HPDE6-E6E7 (cell line): ENCODE results near the gene MASP1.

Source experiments
- DNase-seq: peaks from one replicate; pipeline ENCODE4 v3.0.0; 2011; ENCODE audit warnings: missing footprints; ENCODE audit errors: extremely low spot score

MASP1 gene, protein sequence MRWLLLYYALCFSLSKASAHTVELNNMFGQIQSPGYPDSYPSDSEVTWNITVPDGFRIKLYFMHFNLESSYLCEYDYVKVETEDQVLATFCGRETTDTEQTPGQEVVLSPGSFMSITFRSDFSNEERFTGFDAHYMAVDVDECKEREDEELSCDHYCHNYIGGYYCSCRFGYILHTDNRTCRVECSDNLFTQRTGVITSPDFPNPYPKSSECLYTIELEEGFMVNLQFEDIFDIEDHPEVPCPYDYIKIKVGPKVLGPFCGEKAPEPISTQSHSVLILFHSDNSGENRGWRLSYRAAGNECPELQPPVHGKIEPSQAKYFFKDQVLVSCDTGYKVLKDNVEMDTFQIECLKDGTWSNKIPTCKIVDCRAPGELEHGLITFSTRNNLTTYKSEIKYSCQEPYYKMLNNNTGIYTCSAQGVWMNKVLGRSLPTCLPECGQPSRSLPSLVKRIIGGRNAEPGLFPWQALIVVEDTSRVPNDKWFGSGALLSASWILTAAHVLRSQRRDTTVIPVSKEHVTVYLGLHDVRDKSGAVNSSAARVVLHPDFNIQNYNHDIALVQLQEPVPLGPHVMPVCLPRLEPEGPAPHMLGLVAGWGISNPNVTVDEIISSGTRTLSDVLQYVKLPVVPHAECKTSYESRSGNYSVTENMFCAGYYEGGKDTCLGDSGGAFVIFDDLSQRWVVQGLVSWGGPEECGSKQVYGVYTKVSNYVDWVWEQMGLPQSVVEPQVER

DNA sequence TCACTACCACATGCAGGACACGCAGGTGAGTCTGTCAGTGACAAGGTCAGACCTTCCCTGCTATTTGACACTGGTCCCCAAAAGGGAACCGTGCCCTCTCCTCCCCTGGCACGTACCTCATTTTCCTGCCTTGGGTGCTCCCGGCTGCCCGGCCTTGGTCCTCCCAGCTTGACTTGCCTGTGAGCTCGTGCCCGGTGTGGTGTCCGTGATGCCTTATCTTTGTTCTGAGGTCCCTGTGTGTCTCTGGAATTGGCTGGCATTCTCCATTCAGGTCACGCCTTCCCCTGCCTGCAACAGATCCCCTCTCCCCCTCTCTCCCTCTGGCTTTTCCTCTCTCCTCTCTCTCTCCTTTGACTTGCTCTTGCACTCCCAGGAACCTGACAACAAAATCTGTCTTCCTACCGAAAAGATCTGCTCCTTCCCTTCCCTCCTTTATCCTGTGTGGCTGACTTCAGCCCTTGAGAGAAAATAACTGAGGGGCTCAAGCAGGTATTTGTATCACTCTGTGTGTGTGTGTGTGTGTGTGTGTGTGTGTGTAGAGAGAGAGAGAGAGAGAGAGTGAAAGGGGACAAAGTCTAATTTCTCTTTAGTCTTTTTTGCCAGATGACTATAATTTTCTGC is at the start of gene MASP1:
TSS of gene MASP1 (minus strand) at position 226 of the 621 bp plus-strand sequence. CDS start at position 121, 105 bp downstream.
- DNase-seq: no peak

DNA sequence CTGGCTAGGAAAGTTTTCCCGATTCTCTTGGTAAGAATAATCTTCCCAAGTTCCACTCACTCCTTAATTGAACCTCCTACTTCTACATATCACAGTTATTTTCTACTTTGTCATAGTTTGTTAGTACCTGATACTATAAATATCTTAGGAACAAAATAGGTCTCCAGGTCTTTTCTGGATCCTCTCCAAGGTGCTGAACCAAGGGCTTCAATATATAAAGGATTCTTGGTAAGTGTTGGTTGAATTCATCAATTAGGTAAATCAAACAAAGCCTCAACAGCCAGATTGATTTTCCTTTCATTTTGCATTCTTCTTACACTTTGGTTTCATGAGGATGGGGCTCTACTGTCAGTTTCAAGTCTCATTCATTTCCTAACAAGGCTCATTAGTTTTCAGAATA is 49.0 kb upstream of the MASP1 start:
- DNase-seq: no peak

DNA sequence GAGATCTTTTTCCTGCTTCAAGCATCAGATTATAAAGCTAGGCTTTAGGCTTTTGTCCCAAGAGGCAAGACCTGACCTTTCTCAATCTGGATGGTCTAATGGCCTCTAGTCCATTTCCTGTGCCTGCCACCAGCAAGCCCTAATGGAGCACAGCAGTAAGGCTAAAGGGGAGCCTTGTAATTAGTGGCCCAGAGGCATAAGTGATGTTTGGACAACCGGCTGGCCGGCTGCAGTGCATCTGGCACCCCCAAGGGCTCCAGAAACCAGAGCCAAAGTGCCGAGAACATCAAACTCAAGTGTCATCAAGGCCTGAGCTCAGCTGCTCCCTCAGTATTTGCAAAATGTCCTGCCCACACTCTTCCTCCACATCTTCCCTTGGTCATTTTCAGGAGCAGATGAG is 44.8 kb upstream of the MASP1 start:
- no peak for DNase-seq

DNA sequence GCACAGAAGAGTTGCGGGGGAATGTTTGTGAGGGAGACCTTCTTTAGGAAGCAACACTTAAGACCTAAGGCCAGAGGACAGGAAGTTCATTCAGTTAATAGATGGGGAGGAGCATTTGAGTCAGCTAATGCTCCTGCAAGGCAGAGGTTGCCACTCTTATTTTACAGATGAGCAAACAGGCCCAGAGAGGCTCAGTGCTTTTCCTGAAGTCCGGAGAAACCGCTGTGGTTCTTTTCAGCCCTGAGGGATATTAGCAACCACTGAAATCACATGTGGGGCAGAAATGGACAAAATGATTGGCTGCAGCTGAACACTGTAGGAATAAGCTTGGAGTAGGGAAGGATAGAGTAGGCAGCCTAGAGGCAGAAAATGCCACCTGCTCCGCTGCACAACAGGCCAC is 43.4 kb upstream of the MASP1 start:
- DNase-seq: no peak

DNA sequence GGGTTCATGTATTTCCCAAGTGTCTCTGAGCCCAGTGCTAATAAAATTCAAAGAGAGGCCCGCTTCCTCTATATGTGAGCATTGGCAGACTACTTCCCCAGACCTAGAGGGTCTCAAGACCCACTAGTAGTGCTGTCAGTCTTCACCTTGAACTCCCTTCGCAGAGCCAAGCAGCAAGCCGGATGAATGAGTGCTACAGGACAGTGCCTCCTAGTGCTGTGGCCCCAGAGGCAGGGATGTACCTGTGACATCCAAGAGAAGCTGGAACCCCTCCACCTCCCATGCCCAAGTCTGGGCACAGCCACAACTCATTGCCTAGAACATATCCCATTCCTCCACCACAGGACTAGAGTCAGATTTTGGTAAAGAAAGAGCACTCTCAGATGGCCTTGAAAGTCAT is 37.2 kb upstream of the MASP1 start:
- no peak for DNase-seq

DNA sequence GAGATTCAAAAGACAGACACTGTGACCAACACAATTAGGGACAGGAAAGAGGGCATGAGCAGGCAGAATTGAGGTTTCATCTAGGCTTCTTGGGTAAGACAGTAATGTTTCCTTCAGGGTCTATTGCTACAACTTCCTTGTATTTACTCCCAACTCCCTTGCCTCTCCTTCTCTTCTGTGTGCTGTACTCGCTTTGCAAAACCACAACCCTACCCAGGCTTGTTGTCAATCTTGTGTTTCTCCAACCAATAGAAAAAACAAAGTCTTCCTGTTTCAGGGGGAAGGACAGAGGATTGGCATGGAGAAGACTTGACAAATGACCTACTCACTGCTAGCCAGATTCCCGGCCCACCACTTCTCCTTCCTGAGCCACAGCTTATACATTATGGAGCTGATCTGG is 36.3 kb upstream of the MASP1 start:
- no peak for DNase-seq

DNA sequence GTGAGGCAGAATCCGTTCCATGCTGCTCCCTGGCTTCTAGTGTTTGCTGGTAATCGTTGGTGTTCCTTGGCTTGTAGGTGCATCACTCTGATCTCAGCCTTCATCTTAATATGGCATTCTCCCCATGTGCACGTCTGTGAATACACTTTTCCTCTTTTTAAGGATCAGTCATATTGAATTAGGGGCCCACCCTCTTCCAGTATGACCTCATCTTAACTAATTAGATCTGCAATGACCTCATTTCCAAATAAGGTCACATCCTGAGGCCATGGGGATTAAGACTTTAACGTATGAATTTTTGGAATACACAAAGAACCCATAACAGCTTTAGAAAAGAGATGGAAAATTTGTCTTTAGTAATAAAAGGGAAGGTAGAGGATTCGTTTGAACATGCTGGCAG is 34.1 kb upstream of the MASP1 start:
- no peak for DNase-seq

DNA sequence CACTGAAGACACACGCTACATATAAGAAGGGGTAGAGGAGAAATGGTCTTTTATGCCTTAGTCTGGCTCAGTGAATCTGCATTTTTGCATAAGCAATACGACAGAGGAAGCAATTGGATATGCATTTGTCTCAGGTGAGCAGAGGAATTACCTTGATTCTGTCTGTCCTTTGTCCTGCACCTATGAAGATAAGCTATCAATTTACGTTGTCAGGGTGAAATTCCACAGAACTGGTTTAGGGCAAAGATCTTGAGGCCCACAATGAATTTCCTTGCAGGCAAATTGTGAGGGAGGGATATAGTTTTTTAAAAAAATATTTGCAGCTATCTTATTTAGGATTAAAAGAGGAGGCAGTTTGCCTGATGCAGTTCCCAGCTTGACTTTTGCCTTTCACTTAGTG is 31.6 kb upstream of the MASP1 start:
- no peak for DNase-seq

DNA sequence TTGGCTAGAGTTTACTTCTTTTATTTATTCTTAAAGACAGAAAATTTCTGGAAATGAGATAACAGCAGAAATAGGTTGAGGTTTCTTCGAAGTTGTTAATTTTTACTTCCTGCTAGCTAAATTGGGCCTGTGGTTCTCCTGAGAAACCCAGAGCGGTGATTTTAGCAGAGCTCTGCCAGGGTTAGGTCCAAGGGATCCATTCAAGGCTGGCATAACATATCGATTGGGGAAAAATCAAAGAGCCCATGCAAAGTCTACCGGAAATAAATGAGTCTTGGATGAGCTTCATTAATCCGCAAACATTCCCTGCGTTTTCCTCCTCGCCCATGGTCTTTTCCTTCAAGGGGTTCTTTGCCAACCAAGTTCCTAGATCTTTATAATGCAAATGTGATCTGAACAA is 30.8 kb upstream of the MASP1 start:
- no peak for DNase-seq

DNA sequence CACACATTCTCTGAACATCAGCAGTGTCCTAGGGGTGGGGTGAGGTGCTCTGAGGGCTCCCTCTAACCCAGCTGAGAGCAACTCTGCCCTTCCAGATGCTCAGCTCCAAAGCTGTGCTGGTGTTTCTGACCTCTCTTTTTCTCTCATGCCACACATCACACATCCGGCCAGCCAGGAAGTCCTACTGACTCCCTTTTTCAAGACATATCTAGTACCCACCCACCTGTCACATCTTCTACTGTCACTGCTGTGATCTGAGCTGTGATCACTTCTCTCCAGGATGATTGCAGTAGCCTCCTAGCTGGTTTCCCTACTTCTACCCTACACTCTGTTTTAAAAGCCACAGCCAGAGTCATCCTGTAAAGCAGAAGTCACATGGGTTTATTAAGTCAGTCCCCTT is 30.2 kb upstream of the MASP1 start:
- no peak for DNase-seq

DNA sequence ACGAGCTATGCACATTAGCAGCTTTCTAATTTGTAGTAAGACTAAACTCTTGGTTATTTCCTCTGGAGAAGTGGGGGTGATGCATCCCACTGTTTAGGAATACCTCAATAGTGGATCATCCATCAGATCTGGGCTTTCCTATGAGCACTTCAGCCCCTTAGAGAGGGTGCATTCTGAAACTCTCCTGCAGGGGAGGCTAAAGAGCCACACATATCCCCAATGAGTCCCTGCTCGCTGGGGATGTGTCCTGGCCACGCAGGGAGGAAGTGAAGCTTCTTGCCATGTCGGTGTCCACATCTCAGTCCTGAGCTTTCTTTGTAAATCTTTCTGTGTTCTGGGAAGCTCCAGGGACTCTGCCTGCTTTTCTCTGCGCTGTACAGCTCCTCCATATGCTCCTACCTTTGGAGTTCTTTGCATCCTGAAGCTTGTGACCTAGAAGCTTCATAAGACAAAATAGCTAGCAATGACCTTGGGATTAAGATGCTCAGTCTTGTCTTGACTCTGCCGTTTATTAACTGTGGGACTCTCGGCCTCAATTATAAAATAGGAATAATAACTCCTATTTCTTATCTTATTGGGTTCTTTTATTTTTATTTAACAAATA is 28.3 kb upstream of the MASP1 start:
- DNase-seq: peak; percentile 38

DNA sequence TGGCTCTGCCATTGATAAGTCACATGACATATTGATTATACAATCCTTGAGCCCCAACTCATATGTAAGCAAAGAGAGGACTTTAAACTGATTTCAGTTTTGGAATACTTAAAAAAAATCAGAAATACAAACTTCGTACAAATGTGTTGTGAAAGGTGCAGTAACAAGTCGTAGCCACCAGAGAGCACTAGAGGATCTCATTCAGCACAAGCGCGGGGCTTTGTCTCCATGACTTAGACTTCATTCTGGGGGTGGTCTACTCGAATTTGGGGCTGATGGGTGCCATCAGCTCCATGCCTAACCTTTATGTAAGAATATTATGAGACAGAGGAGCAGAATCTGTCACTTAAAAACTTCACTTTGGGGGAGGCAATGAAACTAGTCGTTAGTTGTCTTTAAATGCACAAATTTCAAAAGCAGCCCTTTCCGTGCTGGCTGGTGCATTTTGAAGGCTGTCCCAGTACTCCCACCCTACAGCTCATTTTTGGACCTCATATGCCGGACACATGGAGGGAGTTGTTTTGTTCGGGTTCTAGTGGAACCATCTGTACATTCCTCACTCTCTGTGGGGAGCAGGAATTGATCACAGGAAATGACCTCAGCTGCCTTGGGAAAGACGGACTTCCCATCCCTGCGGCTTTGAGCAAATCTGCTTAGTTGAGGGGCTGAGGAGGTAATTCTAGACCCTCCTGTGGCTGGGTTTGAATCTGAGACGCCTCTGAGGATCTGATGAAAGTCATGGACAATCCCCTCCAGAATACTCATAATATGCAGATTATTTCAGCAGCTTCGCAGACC is 27.5 kb upstream of the MASP1 start:
- peak; percentile 34 for DNase-seq

DNA sequence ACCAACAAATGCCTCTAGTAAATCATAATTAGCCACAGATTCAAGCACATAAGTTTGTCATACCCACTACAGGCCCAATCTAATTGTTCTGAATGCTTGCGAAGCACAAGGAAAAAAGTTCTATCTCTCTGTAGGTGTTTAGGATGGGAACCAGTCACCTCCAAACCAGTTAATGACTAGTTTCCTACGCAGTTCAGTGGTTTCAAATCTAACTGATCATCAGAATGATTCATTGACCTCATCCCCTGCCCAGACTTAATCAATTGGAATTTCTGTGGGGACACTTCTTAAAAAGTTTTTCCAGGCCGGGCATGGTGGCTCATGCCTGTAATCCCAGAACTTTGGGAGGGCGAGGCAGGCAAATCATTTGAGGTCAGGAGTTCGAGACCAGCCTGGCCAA is 24.3 kb upstream of the MASP1 start:
- DNase-seq: no peak

DNA sequence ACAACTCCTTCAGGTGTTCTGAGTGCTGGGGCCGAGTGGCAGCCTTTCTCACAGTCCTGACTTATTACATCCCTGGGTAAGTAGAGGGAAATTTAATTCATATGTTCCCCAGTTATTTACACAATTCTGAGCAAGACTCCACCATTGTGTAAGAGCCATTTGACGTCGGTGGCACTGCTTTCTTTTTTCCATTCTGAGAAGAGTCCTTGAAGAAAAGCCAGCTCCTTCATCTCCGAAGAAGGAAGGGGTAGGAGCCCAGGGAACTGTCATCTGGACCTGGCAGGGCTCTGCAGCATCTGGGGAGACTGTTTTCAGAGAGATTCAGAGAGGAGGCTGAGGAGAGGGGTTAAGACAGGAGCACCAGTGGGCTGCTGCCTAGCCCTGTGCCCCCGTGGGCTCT is 22.6 kb upstream of the MASP1 start:
- DNase-seq: no peak

DNA sequence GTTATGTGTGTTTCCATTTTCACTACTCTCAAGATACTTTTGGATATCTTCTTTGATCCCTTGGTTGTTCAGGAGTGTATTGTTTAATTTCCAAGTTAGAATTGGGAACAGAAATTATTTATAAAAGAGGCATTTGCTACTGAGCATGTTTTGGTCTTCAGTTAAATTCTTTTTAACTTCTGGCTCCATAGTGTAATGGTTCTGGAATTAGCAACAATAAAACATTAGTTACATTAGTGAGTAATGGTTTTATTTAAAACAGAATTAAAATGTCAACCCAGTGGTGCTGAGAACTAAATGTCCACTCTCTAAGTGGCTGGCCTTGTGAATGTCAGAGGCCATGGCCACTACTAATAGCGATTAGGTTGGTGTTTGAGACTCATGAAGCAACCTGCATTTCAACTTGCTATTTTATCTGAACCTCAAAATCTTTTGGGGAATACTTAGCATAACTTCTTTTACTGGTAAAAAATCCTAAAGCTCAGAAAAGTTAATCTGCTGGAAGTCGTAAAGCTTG is 19.5 kb upstream of the MASP1 start:
- no peak for DNase-seq

DNA sequence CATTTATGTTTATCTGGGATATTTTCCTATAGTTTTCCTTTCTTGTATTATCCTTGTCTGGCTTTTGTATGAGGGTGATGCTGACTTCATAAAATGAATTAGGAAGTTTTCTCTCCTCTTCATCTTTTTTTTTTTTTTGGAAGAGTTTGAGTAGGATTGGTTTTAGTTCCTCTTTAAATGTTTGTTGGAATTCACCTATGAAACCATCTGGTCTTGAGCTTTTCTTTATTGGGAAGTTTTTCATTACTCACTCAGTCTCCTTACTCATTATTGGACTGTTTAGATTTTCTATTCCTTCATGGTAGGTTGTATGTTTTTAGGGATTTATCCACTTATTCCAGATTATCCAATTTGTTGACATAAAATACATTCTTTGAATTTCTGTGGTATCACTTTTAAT is 18.7 kb upstream of the MASP1 start:
- DNase-seq: no peak

DNA sequence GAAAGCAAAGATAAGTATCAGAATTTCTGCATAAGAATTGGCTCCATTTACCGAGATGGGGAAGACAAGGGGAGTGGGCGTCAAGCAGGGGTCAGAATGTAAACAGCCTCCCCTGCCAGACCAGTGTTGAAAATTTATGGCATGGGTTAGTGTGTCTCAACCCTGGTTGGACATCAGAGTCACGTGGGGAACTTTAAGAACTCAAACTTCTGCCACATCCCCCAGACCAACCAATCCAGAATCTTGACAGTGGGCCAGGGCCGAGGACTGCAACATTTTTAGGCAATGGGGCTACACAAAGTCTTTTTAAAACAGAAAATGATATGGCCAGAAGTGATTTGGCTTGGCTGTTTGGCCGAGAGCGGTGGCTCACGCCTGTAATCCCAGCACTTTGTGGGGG is 14.3 kb upstream of the MASP1 start:
- DNase-seq: no peak

DNA sequence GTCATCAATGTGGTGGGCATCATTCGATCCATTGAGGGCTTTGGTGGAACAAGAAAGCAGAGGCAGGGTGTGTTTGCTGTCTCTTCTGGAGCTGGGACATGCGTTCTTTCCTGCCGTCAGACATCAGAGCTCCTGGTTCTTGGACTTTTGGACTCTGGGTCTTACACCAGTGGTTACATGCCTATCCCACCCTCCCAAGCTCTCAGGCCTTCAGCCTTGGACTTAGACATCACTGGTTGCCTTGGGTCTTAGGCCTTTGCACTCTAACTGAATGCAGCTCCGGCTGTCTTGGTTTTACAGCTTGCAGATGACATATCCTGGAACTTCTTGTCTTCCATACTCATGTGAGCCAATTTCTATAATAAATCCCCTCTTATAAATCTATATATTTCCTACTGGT is 8.1 kb upstream of the MASP1 start:
- DNase-seq: no peak

DNA sequence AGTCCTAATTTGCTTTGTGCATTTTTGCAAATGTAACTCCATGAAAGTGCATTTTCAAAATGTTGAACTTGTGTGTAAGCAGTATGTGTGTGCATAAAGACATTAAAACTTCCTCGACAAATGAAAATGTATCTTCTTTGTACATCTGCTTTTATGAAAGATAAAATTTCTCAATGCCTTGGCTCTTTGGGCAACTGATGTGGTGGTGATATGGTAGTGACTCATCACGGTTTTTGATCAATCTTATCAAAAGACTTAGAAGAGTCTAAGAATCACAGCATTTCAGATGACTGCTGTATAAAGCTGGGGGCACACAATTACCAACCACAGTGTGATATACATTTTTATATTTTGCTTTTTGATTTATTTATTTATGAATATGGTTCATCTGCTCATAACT is 5.4 kb upstream of the MASP1 start:
- no peak for DNase-seq

DNA sequence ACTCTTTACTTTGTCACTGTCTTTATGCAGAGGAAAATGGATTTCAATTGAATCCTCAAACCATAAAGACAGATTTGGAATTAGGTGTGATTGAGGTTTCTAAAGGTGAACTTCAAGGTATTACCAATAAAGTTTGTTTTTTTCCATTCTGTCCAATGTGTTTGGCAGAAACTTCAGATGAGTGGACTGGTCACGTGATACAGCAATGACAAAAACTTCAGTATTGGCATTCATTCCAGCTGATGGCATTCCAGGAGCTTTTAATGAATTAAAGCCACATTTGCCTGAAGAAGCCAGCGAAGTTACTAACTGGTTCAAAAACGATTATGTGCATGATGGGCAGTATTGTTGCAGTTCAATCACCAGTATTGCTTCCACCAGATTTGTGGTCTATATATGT is 4.5 kb upstream of the MASP1 start:
- no peak for DNase-seq

DNA sequence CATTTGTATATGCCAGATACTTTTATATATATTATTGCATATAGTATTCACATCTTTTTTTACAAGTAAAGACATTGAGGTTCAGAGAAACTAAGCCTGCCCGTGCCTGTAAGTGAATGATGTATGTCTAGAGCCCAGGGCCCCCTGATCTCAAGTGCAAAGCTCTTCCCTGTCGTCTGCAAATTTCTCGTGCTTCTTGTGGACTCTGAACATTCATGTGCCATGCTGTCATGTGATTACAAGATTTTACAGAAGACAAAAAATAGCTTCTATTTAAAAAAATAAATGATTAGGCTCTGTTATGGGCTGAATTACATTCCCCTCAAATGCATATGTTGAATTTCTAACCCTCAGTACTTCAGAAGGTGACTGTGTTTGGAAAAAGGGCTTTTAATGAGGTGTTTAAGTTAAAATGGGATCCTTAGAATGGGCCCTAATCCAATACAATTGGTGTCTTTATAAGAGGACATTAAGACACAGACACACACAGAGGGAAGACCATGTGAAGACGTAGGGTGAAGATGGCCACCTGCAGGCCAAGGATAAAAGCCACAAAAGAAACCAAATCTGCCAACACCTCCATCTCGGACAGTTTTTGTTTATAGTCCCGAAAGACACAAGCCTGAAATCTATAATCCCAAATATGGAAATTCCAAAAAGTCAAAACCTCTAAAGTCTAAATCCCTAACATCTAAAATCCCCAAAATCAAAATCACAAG is 3.9 kb upstream of the MASP1 start:
- no peak for DNase-seq
